Measurements from ENCODE around the gene LYPD6. TPM values are rescaled to one million over a fixed set of nuclear protein-coding genes. Genes with fewer than 3 reads are reported as not detected.
"Not testable (repeated sequence)": the region's sequence is repeated elsewhere in the genome, so short reads cannot be mapped to it uniquely, and the experiment has no call there.

LYPD6 gene
- total RNA-seq, 4 donors from 2014 or later: 0.57 to 1.2 (median 0.80) TPM

- intact Hi-C loops (cut with DNase I): no loop called here
- H3K36me3 ChIP-seq: no peaks in the 10 kb centered on the region
Measured at GRCh38 chr2:149490296-149490695, 159.9 kb downstream of the LYPD6 start.

GRCh38 chr2:149492923-149493322, 162.5 kb downstream of the LYPD6 start:
- Histone ChIP-seq H3K36me3 (no peaks in the 10 kb centered on the region), H3K4me1 (no peaks in the 10 kb centered on the region), H3K27me3 (peaks cover 0 to 10% (median 0%) of the 10 kb centered on the region in 4 donors), H3K9me3 (no peaks in the 10 kb centered on the region), H3K4me3 (no peak overlapping the region), H3K27ac (no peak overlapping the region)
- no peak for DNase-seq
- whole genome bisulfite sequencing, 2 donors: 80 to 87% methylated on average over 5 of the region's 5 CpGs
- TF ChIP-seq CTCF (IDR thresholded peaks at IDR 0.05) (no peak), POLR2A (IDR thresholded peaks at IDR 0.05) (no peak)
- intact Hi-C loops (cut with DNase I): no loop called here

More at GRCh38 chr2:149490296-149490695, 159.9 kb downstream of the LYPD6 start:
- peaks cover 0 to 10% (median 0%) of the 10 kb centered on the region in 4 donors for H3K27me3 ChIP-seq
- H3K4me1 ChIP-seq: no peaks in the 10 kb centered on the region
- no peak overlapping the region for H3K27ac ChIP-seq
- TF ChIP-seq POLR2A (IDR thresholded peaks at IDR 0.05) (no peak), CTCF (IDR thresholded peaks at IDR 0.05) (no peak)
- 13 to 20% methylated on average over 3 of the region's 3 CpGs for WGBS, 2 donors
- no peak overlapping the region for H3K4me3 ChIP-seq
- no peak for DNase-seq
- H3K9me3 ChIP-seq: no peaks in the 10 kb centered on the region

GRCh38 chr2:149499204-149499603, 168.8 kb downstream of the LYPD6 start:
- WGBS, 2 donors: 58 to 75% methylated on average over 1 of the region's 1 CpG
- H3K36me3 ChIP-seq; H3K27ac ChIP-seq; H3K9me3 ChIP-seq; H3K4me3 ChIP-seq; H3K4me1 ChIP-seq; DNase-seq; intact Hi-C loops (cut with DNase I); H3K27me3 ChIP-seq: not testable (repeated sequence)

- 40 to 78% methylated on average over 1 to 3 of the region's 8 CpGs for WGBS, 2 donors
- H3K4me1 ChIP-seq; H3K27ac ChIP-seq; H3K27me3 ChIP-seq; H3K36me3 ChIP-seq; H3K4me3 ChIP-seq; intact Hi-C loops (cut with DNase I); H3K9me3 ChIP-seq; DNase-seq: not testable (repeated sequence)
Measured at GRCh38 chr2:149506808-149507207, 176.4 kb downstream of the LYPD6 start.

- no peak overlapping the region for H3K27ac ChIP-seq
- no peaks in the 10 kb centered on the region for H3K27me3 ChIP-seq
- no peak for DNase-seq
- H3K36me3 ChIP-seq: no peaks in the 10 kb centered on the region
- no peak for TF ChIP-seq POLR2A (IDR thresholded peaks at IDR 0.05)
- no peak for TF ChIP-seq CTCF (IDR thresholded peaks at IDR 0.05)
- no peaks in the 10 kb centered on the region for H3K4me1 ChIP-seq
- 82 to 86% methylated on average over 1 to 2 of the region's 2 CpGs for WGBS, 2 donors
- no peaks in the 10 kb centered on the region for H3K9me3 ChIP-seq
- intact Hi-C loops (cut with DNase I): no loop called here
- no peak overlapping the region for H3K4me3 ChIP-seq
Measured at GRCh38 chr2:149507974-149508373, 177.6 kb downstream of the LYPD6 start.

- intact Hi-C loops (cut with DNase I): no loop called here
- 45 to 46% methylated on average over 1 of the region's 1 CpG for WGBS, 2 donors
- no peak overlapping the region for H3K27ac ChIP-seq
- H3K4me1 ChIP-seq: no peaks in the 10 kb centered on the region
- DNase-seq: no peak
- no peaks in the 10 kb centered on the region for H3K36me3 ChIP-seq
- H3K27me3 ChIP-seq: no peaks in the 10 kb centered on the region
- no peaks in the 10 kb centered on the region for H3K9me3 ChIP-seq
- TF ChIP-seq POLR2A (IDR thresholded peaks at IDR 0.05) (no peak), CTCF (IDR thresholded peaks at IDR 0.05) (no peak)
- no peak overlapping the region for H3K4me3 ChIP-seq
Measured at GRCh38 chr2:149513461-149513860, 183.1 kb downstream of the LYPD6 start.
